Heart left ventricle (tissue), 13 donors: ENCODE measurements around the gene AGFG2.

Experiments
- CTCF ChIP-seq, 12 donors: fragments of 200-600 bp; sonication (generic) in 4 of 12; IDR thresholded peaks; one replicate each; pipeline versions ENCODE4 v1.5.0 to v1.8.0; 2018 to 2022; ENCODE audit warnings: antibody characterized with exemption in 12 of 12, mild to moderate bottlenecking in 5 of 12
- POLR2A ChIP-seq, 2 donors: fragments of 450-650 bp; IDR thresholded peaks; one replicate each; pipeline ENCODE4 v1.6.1; 2017; ENCODE audit warnings: antibody characterized with exemption in 2 of 2, mild to moderate bottlenecking in 2 of 2, moderate library complexity in 2 of 2
- donor health status: ischemic (EF 13 %, LVEDD 7.1; RV severe dilation, severe dysfunction).
- donor health status: DM: no; HTN: yes; CAD: no.
- donor health status: DM: no; HTN: no; CAD: no.
- donor health status: ischemic (EF 25% LVEDD 6.9; RV normal size, moderate dysfunction).
- donor health status: ischemic (EF 25% LVEDD 5.7; RV mildly dilated, moderate dysfunction).
- donor health status: ischemic (EF 35%, LVEDD 5.7; RV mildly dilated, moderate dysfunction).
- donor health status: nonischemic (EF 11% LVEDD 7.7; RV severe dilation, severe dysfunction).
- donor health status: DM: yes; HTN: yes; CAD: no.
- donor health status: PGD.
- donor health status: ischemic (EF 29% LVEDD 5.4; RV normal size, mild dysfunction).
- donor health status: nonischemic (EF 23%, LVEDD 6.1; RV moderate dilation, normal function).

GRCh38 chr7:100504887-100505611, 34.0 kb upstream of the AGFG2 start:
- TF ChIP-seq CTCF (IDR thresholded peaks at IDR 0.05) (no peak), POLR2A (IDR thresholded peaks at IDR 0.05) (no peak)
